Endothelial cell of coronary artery (primary cell): ENCODE results near the gene STXBP5L. TPM values are rescaled to one million over a fixed set of nuclear protein-coding genes. Genes with fewer than 3 reads are reported as not detected.

ENCODE experiments used
- total RNA-seq: library from RNA; depleted of rRNA; stranded (reverse); fragments of >200 nt; gene quantifications from 2 replicates; pipeline ENCODE4 v1.2.3, GENCODE V29; 2014

STXBP5L gene
- total RNA-seq = not detected in 2 replicates

GRCh38 chr3:120908030-120908794, at the start of gene STXBP5L:
Gene STXBP5L, plus strand, starts transcription at chr3:120908205. Its CDS starts 1,374 bp downstream, at chr3:120909579.

Other genes with a start within 250 kb of the STXBP5L start
- gene HGD, start 226.0 kb upstream of the STXBP5L start, total RNA-seq = 0.27 TPM in 1 of 2 replicates, not detected in the other
- 6.4 and 11.7 TPM in 2 replicates for gene RABL3, start 165.7 kb upstream of the STXBP5L start, total RNA-seq
- gene GTF2E1, start 165.5 kb upstream of the STXBP5L start, total RNA-seq = 21.7 and 30.8 TPM in 2 replicates